GM23338 (cell line): ENCODE measurements around the gene NOTO. TPM values are rescaled to one million over a fixed set of nuclear protein-coding genes. Genes with fewer than 3 reads are reported as not detected.

Source experiments
- ATAC-seq: fragments of 200-7000 bp; cut with Tn5 transposase; 3 replicates; pipeline ENCODE4 v1.9.1; 2020
- DNase-seq: peaks from one replicate; pipeline ENCODE4 v3.0.0-alpha.2; 2015; ENCODE audit warnings: low spot score
- H2AFZ ChIP-seq: fragments of 200-600 bp; sonication (generic); 2 replicates; pipeline ENCODE4 v1.8.0; 2016; ENCODE audit warnings: antibody characterized with exemption, mild to moderate bottlenecking, moderate library complexity
- H3F3A ChIP-seq: fragments of 200-600 bp; sonication (generic); replicated peaks from 2 replicates; pipeline ENCODE4 v1.8.0; 2017; ENCODE audit warnings: antibody characterized with exemption, mixed run types, low read depth
- H3K27ac ChIP-seq: fragments of 200-600 bp; sonication (generic); 2 replicates; pipeline ENCODE4 v1.6.1; 2016; ENCODE audit warnings: low read depth
- H3K27me3 ChIP-seq: fragments of 200-600 bp; sonication (generic); 2 replicates; pipeline ENCODE4 v1.8.0; 2016; ENCODE audit warnings: mild to moderate bottlenecking, mixed run types, moderate library complexity; ENCODE audit not compliant: insufficient read depth
- H3K36me3 ChIP-seq: fragments of 200-600 bp; sonication (generic); 2 replicates; pipeline ENCODE4 v1.8.0; 2016; ENCODE audit warnings: mild to moderate bottlenecking; ENCODE audit not compliant: insufficient read depth
- H3K4me1 ChIP-seq: fragments of 200-600 bp; sonication (generic); 2 replicates; pipeline ENCODE4 v1.8.0; 2016; ENCODE audit warnings: mild to moderate bottlenecking, moderate library complexity; ENCODE audit not compliant: insufficient read depth
- H3K4me2 ChIP-seq: fragments of 200-600 bp; sonication (generic); 2 replicates; pipeline ENCODE4 v1.7.1; 2017; ENCODE audit warnings: mixed run types
- H3K4me3 ChIP-seq: fragments of 200-600 bp; sonication (generic); 2 replicates; pipeline ENCODE4 v1.6.1; 2016; ENCODE audit warnings: mixed run types
- H3K79me2 ChIP-seq: fragments of 200-600 bp; sonication (generic); replicated peaks from 2 replicates; pipeline ENCODE4 v1.8.0; 2017; ENCODE audit warnings: mild to moderate bottlenecking; ENCODE audit not compliant: insufficient read depth
- H3K9me2 ChIP-seq: fragments of 200-600 bp; sonication (generic); 2 replicates; pipeline ENCODE4 v1.8.0; 2017; ENCODE audit not compliant: insufficient read depth
- H4K20me1 ChIP-seq: fragments of 200-600 bp; sonication (generic); replicated peaks from 2 replicates; pipeline ENCODE4 v1.8.0; 2017; ENCODE audit warnings: mild to moderate bottlenecking; ENCODE audit not compliant: insufficient read depth
- H3K27ac Mint-ChIP-seq: 2 replicates; pipeline ENCODE4 v1.8.0; 2020; ENCODE audit warnings: inconsistent platforms, mild to moderate bottlenecking, moderate library complexity, mixed read lengths
- H3K27me3 Mint-ChIP-seq: 3 replicates; pipeline ENCODE4 v1.8.0; 2022; ENCODE audit warnings: low read depth, mild to moderate bottlenecking, moderate library complexity, mixed read lengths, inconsistent platforms; ENCODE audit not compliant: insufficient read depth, poor library complexity
- H3K36me3 Mint-ChIP-seq: 3 replicates; pipeline ENCODE4 v1.8.0; 2021; ENCODE audit warnings: low read depth, mild to moderate bottlenecking, inconsistent platforms, moderate library complexity, mixed read lengths
- H3K4me1 Mint-ChIP-seq: 3 replicates; pipeline ENCODE4 v1.8.0; 2020; ENCODE audit warnings: mild to moderate bottlenecking, inconsistent platforms, mixed read lengths
- H3K4me3 Mint-ChIP-seq: 3 replicates; pipeline ENCODE4 v1.8.0; 2021; ENCODE audit warnings: moderate library complexity, mild to moderate bottlenecking, inconsistent platforms, mixed read lengths
- H3K9me3 Mint-ChIP-seq: 3 replicates; pipeline ENCODE4 v1.8.0; 2020; ENCODE audit warnings: moderate library complexity, mild to moderate bottlenecking, inconsistent platforms, mixed read lengths
- CREB1 ChIP-seq: fragments of 250-450 bp; sonication (Bioruptor Pico); IDR thresholded peaks from 2 replicates; pipeline ENCODE4 v1.5.0; 2020; ENCODE audit warnings: low read depth, mild to moderate bottlenecking, moderate library complexity
- ETS1 ChIP-seq: IDR thresholded peaks from 2 replicates; pipeline ENCODE4 v1.6.1; 2016; ENCODE audit warnings: antibody characterized with exemption
- EZH2phosphoT487 ChIP-seq: fragments of 200-600 bp; sonication (generic); IDR thresholded peaks from one replicate; pipeline ENCODE4 v1.8.1; 2018; ENCODE audit warnings: antibody characterized with exemption; ENCODE audit not compliant: unreplicated experiment
- POLR2AphosphoS5 ChIP-seq: IDR thresholded peaks from 2 replicates; pipeline ENCODE4 v1.6.1; 2016; ENCODE audit warnings: antibody characterized with exemption, low read depth
- ZNF114 ChIP-seq: fragments of 250-450 bp; sonication (Bioruptor Pico); IDR thresholded peaks from 2 replicates; pipeline ENCODE4 v1.5.0; 2020; ENCODE audit warnings: mild to moderate bottlenecking, moderate library complexity
- polyA plus RNA-seq: library from polyadenylated mRNA; unstranded; fragments of >200 nt; fragmentation: Nextera tagmentation; extraction: Ambion mirVana; gene quantifications from 2 replicates; pipeline ENCODE4 v1.2.1, GENCODE V29; 2016
- total RNA-seq: library from RNA; depleted of rRNA; stranded (reverse); fragments of >200 nt; shearing (Covaris generic); gene quantifications from 2 replicates; pipeline ENCODE4 v1.2.3, GENCODE V29; 2014
- TF ChIP-seq, protein P1 (sequence below), 2 experiments: fragments of 200-600 bp in 1 of 2; sonication (generic) in 1 of 2; conservative IDR thresholded peaks; 2 replicates each; pipeline versions ENCODE4 v1.5.1 to v1.6.1; 2016 to 2017; ENCODE audit warnings: antibody characterized with exemption in 2 of 2, low read depth in 2 of 2, mild to moderate bottlenecking in 2 of 2, moderate library complexity in 1 of 2

NOTO gene
- total and polyA plus RNA-seq, 2 experiments from 2014 or later: 0.06 to 0.73 TPM

DNA sequence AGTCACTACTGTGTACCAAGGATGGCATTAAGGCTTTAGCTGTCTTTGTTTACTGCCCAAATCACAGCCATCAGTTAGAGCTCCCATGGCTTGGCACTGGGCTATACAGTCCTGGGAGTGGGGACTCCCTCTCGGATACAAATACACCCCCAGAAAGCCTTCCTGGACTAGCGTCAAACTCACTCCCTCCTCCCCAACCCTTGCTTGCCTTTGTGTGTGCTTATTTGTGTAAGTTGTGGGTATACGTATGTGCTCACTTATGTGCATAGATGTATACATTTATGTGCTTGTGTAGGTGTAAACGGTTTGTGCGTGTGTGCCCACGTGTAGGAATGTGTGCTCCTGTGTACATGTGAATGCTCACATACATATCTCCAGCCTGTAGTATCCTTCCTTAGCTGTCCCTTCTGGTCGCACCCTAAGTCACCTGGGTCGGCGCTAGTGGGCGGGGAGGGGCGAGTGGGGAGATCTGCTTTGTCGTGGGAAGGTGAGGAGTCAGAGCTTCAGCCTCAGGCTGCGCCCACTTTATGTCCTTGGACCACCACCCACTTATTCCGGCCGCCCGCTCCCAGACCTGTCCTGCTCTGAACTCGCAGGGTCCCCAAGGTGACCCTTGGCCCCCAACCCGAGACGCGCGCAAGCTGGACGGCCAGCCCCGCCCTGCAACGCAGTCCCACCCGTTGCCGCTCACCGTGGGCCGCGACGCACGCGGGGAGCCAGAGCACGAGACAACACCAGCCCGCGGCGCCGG lies 30.2 kb downstream of the NOTO start:
- H3K4me2 ChIP-seq: peak overlapping the region; percentile 90
- no peak overlapping the region for H3K27ac ChIP-seq
- no peaks in the 10 kb centered on the region for H3K9me3 Mint-ChIP-seq
- H3K4me3 Mint-ChIP-seq: peak overlapping the region; percentile 100
- H3K36me3 ChIP-seq: no peaks in the 10 kb centered on the region
- peaks cover 20% of the 10 kb centered on the region for H3K27me3 Mint-ChIP-seq
- ATAC-seq: no peak
- peaks cover 35% of the 10 kb centered on the region for H3K79me2 ChIP-seq
- H3K27me3 ChIP-seq: no peaks in the 10 kb centered on the region
- peaks cover 25% of the 10 kb centered on the region for H4K20me1 ChIP-seq
- H3K4me3 ChIP-seq: peak overlapping the region; percentile 80
- H3K9me2 ChIP-seq: no peaks in the 10 kb centered on the region
- peaks cover 19% of the 10 kb centered on the region for H3K36me3 Mint-ChIP-seq
- no peak for TF ChIP-seq EZH2phosphoT487
- TF ChIP-seq, protein P1, sequence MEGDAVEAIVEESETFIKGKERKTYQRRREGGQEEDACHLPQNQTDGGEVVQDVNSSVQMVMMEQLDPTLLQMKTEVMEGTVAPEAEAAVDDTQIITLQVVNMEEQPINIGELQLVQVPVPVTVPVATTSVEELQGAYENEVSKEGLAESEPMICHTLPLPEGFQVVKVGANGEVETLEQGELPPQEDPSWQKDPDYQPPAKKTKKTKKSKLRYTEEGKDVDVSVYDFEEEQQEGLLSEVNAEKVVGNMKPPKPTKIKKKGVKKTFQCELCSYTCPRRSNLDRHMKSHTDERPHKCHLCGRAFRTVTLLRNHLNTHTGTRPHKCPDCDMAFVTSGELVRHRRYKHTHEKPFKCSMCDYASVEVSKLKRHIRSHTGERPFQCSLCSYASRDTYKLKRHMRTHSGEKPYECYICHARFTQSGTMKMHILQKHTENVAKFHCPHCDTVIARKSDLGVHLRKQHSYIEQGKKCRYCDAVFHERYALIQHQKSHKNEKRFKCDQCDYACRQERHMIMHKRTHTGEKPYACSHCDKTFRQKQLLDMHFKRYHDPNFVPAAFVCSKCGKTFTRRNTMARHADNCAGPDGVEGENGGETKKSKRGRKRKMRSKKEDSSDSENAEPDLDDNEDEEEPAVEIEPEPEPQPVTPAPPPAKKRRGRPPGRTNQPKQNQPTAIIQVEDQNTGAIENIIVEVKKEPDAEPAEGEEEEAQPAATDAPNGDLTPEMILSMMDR (conservative IDR thresholded peaks at IDR 0.05; ENCODE audit: low read depth in 2 of 2): 0 out of 4 replicates have a peak, but pooled peaks of 1 of the 2 experiments have one; percentile 10
- no peak overlapping the region for H3K27ac Mint-ChIP-seq
- H2AFZ ChIP-seq: peak overlapping the region; percentile 90
- peaks cover 7% of the 10 kb centered on the region; the same call in 1 of the 2 replicates for H3F3A ChIP-seq
- no peak for DNase-seq
- peaks cover 27% of the 10 kb centered on the region for H3K4me1 ChIP-seq
- peaks cover 25% of the 10 kb centered on the region for H3K4me1 Mint-ChIP-seq

- peak within 1 kb of the TSS; percentile 99 for H2AFZ ChIP-seq
- TF ChIP-seq ZNF114 (CRISPR knock-in tag): no peak
- peak; percentile 81 for TF ChIP-seq CREB1 (CRISPR knock-in tag)
- TF ChIP-seq, protein P1 (conservative IDR thresholded peaks at IDR 0.05; ENCODE audit: low read depth in 2 of 2): no peak
- TF ChIP-seq ETS1: 0 out of 2 replicates have a peak, but pooled peaks have one; percentile 40
- 0 out of 2 replicates have a peak, but pooled peaks have one; percentile 37 for TF ChIP-seq POLR2AphosphoS5
- peak; percentile 88 for ATAC-seq
Measured at GRCh38 chr2:73233154-73233931, 31.0 kb downstream of the NOTO start, which contains the start of gene PRADC1. TSS of gene PRADC1 (minus strand) at chr2:73233239. CDS start at chr2:73233160, 79 bp downstream.

More at GRCh38 chr2:73233154-73233931, 31.0 kb downstream of the NOTO start, which contains the start of gene PRADC1:
- Histone ChIP-seq H3K79me2 (peaks cover 43% of the 10 kb centered on the region), H3K4me3 (peak within 1 kb of the TSS; percentile 99), H3F3A (peaks cover 7% of the 10 kb centered on the region; the same call in 1 of the 2 replicates), H3K27me3 (no peaks in the 10 kb centered on the region), H3K4me2 (peak within 1 kb of the TSS; percentile 91), H3K9me2 (no peaks in the 10 kb centered on the region), H3K27ac (peak within 1 kb of the TSS; percentile 11; the same call in 1 of the 2 replicates), H3K36me3 (no peaks in the 10 kb centered on the region), H3K4me1 (peaks cover 29% of the 10 kb centered on the region), H4K20me1 (peaks cover 28% of the 10 kb centered on the region)
- peak within 1 kb of the TSS; percentile 97 for H3K27ac Mint-ChIP-seq
- peaks cover 22% of the 10 kb centered on the region for H3K36me3 Mint-ChIP-seq
- H3K27me3 Mint-ChIP-seq: peaks cover 20% of the 10 kb centered on the region
- DNase-seq: peak; percentile 100
- H3K4me3 Mint-ChIP-seq: peak within 1 kb of the TSS; percentile 100
- H3K4me1 Mint-ChIP-seq: peaks cover 29% of the 10 kb centered on the region
- H3K9me3 Mint-ChIP-seq: no peaks in the 10 kb centered on the region
